Loucy (cell line): Measurements from ENCODE around the gene PSME3.

Experiments
- H2AFZ ChIP-seq: fragments of 200-600 bp; sonication (generic); 2 replicates; pipeline ENCODE4 v1.6.0; 2016; ENCODE audit warnings: antibody characterized with exemption, mild to moderate bottlenecking, low read length, moderate library complexity
- H3F3A ChIP-seq: fragments of 200-600 bp; 2 replicates; pipeline ENCODE4 v1.6.0; 2016; ENCODE audit warnings: antibody characterized with exemption, low read depth, mild to moderate bottlenecking
- H3K27me3 ChIP-seq: fragments of 200-600 bp; sonication (generic); 2 replicates; pipeline ENCODE4 v1.6.1; 2014; ENCODE audit warnings: low read length, mild to moderate bottlenecking; ENCODE audit not compliant: insufficient read depth, poor library complexity, severe bottlenecking
- H3K36me3 ChIP-seq: fragments of 200-600 bp; sonication (generic); 2 replicates; pipeline ENCODE4 v1.6.1; 2016; ENCODE audit warnings: low read length; ENCODE audit not compliant: insufficient read depth
- H3K4me1 ChIP-seq: fragments of 200-600 bp; sonication (generic); 2 replicates; pipeline ENCODE4 v1.5.1; 2014; ENCODE audit warnings: low read length, mild to moderate bottlenecking; ENCODE audit not compliant: insufficient read depth, poor library complexity, severe bottlenecking
- H3K4me2 ChIP-seq: fragments of 200-600 bp; sonication (generic); 2 replicates; pipeline ENCODE4 v1.6.0; 2014; ENCODE audit warnings: antibody characterized with exemption, low read length, low read depth, mild to moderate bottlenecking; ENCODE audit not compliant: poor library complexity, severe bottlenecking
- H3K4me3 ChIP-seq: fragments of 200-600 bp; sonication (generic); 2 replicates; pipeline ENCODE4 v1.5.1; 2014; ENCODE audit warnings: low read length, mild to moderate bottlenecking, mixed read lengths; ENCODE audit not compliant: poor library complexity, severe bottlenecking
- H3K79me2 ChIP-seq: fragments of 200-600 bp; sonication (generic); 2 replicates; pipeline ENCODE4 v1.6.1; 2014; ENCODE audit warnings: low read length; ENCODE audit not compliant: insufficient read depth
- H3K9ac ChIP-seq: fragments of 200-600 bp; sonication (generic); 2 replicates; pipeline ENCODE4 v1.6.0; 2014; ENCODE audit warnings: mild to moderate bottlenecking, low read depth, low read length, moderate library complexity; ENCODE audit not compliant: poor library complexity, severe bottlenecking
- H3K9me2 ChIP-seq: fragments of 200-600 bp; sonication (generic); replicated peaks from 2 replicates; pipeline ENCODE4 v1.6.1; 2016; ENCODE audit warnings: low read depth, low read length, mixed read lengths
- H3K9me3 ChIP-seq: fragments of 200-600 bp; sonication (generic); 2 replicates; pipeline ENCODE4 v1.6.1; 2014; ENCODE audit warnings: mild to moderate bottlenecking, antibody characterized with exemption, low read length, low read depth; ENCODE audit not compliant: insufficient read depth
- H4K20me1 ChIP-seq: fragments of 200-600 bp; sonication (generic); 2 replicates; pipeline ENCODE4 v1.6.0; 2014; ENCODE audit warnings: antibody characterized with exemption, low read length, mild to moderate bottlenecking; ENCODE audit not compliant: insufficient read depth, poor library complexity, severe bottlenecking
- EZH2phosphoT487 ChIP-seq: fragments of 200-600 bp; IDR thresholded peaks from 2 replicates; pipeline ENCODE4 v1.6.1; 2018; ENCODE audit warnings: antibody characterized with exemption, mild to moderate bottlenecking, moderate library complexity, borderline replicate concordance
- TF ChIP-seq, protein P1 (sequence below): fragments of 200-600 bp; sonication (generic); conservative IDR thresholded peaks from 2 replicates; pipeline ENCODE4 v1.5.1; 2014; ENCODE audit warnings: mild to moderate bottlenecking, antibody characterized with exemption, low read length

The PSME3 gene

DNA sequence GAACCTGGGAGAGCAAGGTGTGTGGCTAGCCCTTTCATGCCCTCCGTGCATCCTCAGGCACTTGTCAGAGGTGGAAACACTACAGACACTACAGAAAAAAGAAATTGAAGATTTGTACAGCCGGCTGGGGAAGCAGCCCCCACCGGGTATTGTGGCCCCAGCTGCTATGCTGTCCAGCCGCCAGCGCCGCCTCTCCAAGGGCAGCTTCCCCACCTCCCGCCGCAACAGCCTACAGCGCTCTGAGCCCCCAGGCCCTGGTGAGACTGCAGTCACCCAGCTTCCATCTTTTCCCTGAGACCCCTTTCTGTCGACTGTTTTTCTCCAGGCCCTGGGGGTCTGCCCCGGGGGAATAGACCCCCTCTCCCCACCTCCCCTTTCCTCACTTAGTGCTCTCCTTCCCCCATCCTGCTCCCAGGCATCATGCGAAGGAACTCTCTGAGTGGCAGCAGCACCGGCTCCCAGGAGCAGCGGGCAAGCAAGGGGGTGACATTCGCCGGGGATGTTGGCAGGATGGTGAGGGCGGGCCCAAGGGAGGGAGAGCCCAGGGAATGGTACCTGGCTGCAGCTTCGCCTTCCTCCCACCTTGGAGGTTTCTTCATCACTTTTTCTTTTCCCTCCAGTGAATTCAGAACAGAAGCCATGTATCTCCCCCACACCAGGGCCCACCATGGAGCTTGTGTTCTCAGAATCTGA is 37.0 kb upstream of the PSME3 start:
- H3K4me1 ChIP-seq: peaks cover 12% of the 10 kb centered on the region
- no peaks in the 10 kb centered on the region for H4K20me1 ChIP-seq
- no peaks in the 10 kb centered on the region for H3K9me2 ChIP-seq
- peak overlapping the region; percentile 88 for H3K9ac ChIP-seq
- H3K36me3 ChIP-seq: no peaks in the 10 kb centered on the region
- no peaks in the 10 kb centered on the region for H3K9me3 ChIP-seq
- H3K79me2 ChIP-seq: peaks cover 20% of the 10 kb centered on the region
- H3K4me2 ChIP-seq: peak overlapping the region; percentile 97
- TF ChIP-seq, protein P1, sequence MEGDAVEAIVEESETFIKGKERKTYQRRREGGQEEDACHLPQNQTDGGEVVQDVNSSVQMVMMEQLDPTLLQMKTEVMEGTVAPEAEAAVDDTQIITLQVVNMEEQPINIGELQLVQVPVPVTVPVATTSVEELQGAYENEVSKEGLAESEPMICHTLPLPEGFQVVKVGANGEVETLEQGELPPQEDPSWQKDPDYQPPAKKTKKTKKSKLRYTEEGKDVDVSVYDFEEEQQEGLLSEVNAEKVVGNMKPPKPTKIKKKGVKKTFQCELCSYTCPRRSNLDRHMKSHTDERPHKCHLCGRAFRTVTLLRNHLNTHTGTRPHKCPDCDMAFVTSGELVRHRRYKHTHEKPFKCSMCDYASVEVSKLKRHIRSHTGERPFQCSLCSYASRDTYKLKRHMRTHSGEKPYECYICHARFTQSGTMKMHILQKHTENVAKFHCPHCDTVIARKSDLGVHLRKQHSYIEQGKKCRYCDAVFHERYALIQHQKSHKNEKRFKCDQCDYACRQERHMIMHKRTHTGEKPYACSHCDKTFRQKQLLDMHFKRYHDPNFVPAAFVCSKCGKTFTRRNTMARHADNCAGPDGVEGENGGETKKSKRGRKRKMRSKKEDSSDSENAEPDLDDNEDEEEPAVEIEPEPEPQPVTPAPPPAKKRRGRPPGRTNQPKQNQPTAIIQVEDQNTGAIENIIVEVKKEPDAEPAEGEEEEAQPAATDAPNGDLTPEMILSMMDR: no peak
- no peak for TF ChIP-seq EZH2phosphoT487
- peak overlapping the region; percentile 88 for H3K4me3 ChIP-seq
- no peak overlapping the region for H2AFZ ChIP-seq
- no peaks in the 10 kb centered on the region for H3K27me3 ChIP-seq
- H3F3A ChIP-seq: no peaks in the 10 kb centered on the region

DNA sequence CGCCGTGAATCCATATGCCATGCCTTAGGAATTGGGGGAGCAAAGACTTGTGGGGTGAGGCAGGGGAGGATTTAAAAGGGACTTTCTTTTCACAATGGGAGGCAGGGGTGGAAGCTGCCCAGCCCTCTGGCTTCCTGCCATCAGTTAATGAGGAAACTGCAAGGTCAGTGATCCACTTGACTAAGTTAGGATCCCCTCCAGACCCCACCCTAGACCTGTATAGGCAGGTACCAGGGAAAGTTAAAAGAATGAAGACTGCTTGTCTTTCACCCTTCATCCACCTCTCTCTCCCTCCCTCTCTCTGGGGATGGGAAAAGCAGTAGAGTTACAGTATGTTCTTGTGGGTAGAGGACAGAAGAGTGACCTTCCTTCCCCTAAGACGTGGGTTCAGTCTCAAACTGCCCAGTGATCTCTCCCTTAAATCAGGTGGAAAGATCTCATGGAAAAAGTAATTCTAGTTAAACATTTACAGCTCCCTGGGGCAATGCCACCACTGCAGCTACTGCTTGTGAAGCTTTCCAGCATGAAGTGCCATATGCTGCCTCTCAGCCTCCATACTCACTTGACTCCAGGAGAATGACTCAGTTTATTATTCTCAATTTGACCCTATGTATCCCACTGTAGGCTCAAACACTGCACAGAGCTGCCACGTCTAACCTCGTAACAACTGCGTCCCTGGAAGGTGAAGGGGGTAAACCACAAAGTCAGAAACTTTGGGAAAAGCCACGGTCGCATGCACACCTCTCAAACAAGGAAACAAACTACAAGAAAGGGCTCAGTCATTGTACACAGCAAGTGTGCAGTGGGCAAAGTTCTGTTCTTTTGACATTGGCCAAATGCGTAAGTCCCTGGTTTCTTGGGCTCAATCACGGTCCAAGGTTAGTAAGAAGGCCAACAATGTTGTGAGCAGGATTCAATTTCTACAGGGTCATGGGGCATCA is 35.9 kb upstream of the PSME3 start:
- Histone ChIP-seq H3K4me2 (peak overlapping the region; percentile 97), H3K4me1 (peaks cover 12% of the 10 kb centered on the region), H2AFZ (no peak overlapping the region), H4K20me1 (no peaks in the 10 kb centered on the region), H3K36me3 (no peaks in the 10 kb centered on the region), H3K79me2 (peaks cover 20% of the 10 kb centered on the region), H3K9me2 (no peaks in the 10 kb centered on the region), H3K9me3 (no peaks in the 10 kb centered on the region), H3K27me3 (no peaks in the 10 kb centered on the region), H3K4me3 (peak overlapping the region; percentile 88), H3K9ac (peak overlapping the region; percentile 88), H3F3A (no peaks in the 10 kb centered on the region)
- no peak for TF ChIP-seq EZH2phosphoT487
- TF ChIP-seq, protein P1: no peak

GRCh38 chr17:42798011-42798382 is 35.2 kb upstream of the PSME3 start:
- Histone ChIP-seq H3K4me3 (peak overlapping the region; percentile 88), H3F3A (no peaks in the 10 kb centered on the region), H3K27me3 (no peaks in the 10 kb centered on the region), H2AFZ (peak overlapping the region; percentile 85), H3K4me1 (peaks cover 12% of the 10 kb centered on the region), H3K36me3 (no peaks in the 10 kb centered on the region), H3K9me3 (no peaks in the 10 kb centered on the region), H4K20me1 (no peaks in the 10 kb centered on the region), H3K9ac (peak overlapping the region; percentile 88), H3K9me2 (no peaks in the 10 kb centered on the region), H3K79me2 (peaks cover 20% of the 10 kb centered on the region), H3K4me2 (peak overlapping the region; percentile 97)
- TF ChIP-seq, protein P1: no peak
- TF ChIP-seq EZH2phosphoT487: no peak
